Forelimb muscle (tissue), 1 donor: ENCODE data around the gene CDK17. TPM values are rescaled to one million over a fixed set of nuclear protein-coding genes. Genes with fewer than 3 reads are reported as not detected.
"Not testable (repeated sequence)": the region's sequence is repeated elsewhere in the genome, so short reads cannot be mapped to it uniquely, and the experiment has no call there.

ENCODE experiments used
- DNase-seq: peaks from one replicate; pipeline ENCODE4 v3.0.0-alpha.2; 2013; ENCODE audit warnings: low read depth
- polyA plus RNA-seq: library from polyadenylated mRNA; unstranded; fragments of 120-200 nt; gene quantifications from one replicate; pipeline ENCODE4 v1.2.1, GENCODE V29; 2013; ENCODE audit not compliant: insufficient read length

The CDK17 gene
- polyA plus RNA-seq, 1 donor: 27.3 TPM

DNA sequence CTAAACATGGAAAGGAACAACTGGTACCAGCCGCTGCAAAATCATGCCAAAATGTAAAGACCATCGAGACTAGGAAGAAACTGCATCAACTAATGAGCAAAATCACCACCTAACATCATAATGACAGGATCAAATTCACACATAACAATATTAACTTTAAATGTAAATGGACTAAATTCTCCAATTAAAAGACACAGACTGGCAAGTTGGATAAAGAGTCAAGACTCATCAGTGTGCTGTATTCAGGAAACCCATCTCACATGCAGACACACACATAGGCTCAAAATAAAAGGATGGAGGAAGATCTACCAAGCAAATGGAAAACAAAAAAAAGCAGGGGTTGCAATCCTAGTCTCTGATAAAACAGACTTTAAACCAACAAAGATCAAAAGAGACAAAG, 82.4 kb downstream of the CDK17 start:
- DNase-seq: not testable (repeated sequence)

DNA sequence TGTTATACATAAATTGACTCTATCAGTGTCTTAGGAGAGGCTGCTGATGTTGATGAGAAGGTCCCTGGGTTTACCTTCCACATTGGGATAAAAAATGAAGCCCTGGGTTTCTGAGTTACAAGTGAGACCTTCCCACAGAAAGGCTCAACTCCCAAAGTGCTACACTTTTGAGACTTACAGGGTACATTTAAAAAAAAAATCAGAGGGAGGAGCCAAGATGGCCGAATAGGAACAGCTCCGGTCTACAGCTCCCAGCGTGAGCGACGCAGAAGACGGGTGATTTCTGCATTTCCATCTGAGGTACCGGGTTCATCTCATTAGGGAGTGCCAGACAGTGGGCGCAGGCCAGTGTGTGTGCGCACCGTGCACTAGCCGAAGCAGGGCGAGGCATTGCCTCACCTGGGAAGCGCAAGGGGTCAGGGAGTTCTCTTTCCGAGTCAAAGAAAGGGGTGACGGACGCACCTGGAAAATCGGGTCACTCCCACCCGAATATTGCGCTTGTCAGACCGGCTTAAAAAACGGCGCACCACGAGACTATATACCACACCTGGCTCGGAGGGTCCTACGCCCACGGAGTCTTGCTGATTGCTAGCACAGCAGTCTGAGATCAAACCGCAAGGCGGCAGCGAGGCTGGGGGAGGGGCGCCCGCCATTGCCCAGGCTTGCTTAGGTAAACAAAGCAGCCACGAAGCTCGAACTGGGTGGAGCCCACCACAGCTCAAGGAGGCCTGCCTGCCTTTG, 84.3 kb downstream of the CDK17 start:
- not testable (repeated sequence) for DNase-seq

DNA sequence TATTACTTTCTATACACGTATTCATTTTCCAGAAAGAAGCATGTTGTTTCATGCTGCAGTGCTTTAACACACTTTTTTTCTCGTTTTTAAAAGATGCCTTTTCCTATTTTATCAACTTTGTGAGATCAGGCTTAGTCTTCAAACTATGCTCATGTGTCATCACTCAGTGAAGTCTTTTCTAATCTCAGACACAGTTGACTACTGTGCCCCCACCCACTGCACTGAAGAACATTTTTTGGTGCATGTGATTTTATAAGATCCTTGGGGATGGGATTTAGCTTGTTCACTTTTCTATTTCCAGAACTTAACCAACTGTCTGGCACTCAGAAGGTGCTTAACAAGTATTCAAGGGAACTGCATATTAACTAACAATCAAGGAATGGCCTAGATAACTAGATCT, 85.5 kb downstream of the CDK17 start:
- no peak for DNase-seq

DNA sequence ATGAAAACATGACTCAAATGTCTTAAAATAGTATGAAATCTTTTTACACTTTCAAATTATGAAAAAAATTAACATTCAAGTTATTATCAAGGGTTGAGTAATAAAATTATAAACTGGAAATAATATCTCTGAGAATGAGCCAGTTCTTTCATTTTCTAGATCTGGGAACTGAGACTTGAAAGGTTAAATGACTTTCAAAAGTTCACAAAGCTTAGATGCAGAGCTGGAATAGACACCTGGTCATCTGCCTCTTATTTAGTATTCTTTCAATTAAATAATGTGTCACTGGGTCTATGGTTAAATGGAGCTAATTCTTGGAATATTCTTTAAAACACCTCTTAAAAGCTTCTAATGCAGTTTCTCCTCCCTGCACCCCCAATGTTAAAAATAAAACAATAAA, 86.6 kb downstream of the CDK17 start:
- no peak for DNase-seq

DNA sequence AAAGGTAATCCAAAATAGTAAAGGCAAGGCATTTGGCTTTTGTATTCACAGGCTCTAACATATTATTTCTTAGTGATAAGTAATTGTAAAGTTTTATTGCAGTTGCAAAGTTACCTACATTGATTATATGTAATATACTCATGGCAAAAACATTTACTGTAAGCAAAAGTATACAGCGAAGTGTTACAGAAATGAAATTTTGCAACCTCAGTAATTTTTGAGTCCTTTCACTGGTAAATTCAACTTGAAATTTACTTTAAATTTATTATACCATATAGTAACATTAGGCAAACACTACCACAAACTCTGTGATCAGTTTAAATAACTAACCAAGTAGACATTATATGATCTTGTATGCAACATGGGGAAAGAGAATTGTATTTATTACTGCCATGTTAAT, 89.0 kb downstream of the CDK17 start:
- no peak for DNase-seq

DNA sequence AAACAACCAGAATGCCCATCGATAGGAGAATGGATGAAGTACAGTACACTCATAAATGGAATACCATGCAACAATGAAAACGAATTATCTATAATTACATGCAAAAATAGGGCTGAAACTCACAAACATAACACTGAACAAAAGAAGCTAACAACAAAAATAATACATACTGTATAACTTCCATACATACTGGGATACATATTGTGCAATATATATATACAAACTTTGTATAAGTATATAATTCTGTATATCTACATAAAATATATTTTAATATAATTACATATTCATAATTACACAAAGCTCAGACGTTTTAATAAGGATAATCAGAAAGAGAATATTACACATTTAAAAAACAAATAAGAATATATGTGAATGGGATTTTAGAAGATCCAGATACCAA, 90.2 kb downstream of the CDK17 start:
- DNase-seq: no peak

DNA sequence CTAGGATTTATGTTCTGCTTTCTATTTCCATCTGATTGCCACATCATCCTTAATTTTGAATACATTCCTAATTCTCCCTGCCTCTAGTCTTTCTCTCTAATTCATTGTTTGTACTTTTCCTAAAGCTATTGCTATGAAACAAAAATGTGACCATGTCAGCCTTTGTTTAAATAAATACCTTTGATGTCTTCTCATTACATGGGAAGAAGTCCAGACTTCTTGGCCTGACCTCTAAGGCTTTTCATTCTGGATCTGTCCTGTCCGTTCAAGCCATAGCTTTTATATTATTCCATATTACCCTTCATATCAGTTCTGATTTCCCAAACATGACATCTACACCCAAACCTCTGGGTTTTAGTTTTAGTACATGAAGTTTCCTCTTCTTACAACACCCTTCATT, 91.4 kb downstream of the CDK17 start:
- DNase-seq: no peak

DNA sequence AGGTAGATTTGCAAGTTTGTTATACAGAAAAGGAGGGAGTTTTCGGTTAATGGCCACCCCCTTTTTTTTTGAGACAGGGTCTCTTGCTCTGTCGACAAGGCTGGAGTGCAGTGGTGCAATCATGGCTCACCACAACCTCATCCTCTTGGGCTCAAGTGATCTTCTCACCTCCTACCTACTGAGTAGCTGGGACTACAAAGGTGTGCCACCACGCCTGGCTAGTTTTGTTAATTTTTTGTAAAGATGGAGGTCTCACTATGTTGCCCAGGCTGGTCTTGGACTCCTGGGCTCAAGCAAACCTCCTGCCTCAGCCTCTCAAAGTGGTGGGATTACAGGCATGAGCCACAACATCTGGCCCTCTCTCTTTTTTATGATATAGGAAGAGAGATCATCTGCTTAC, 94.6 kb downstream of the CDK17 start:
- DNase-seq: no peak

DNA sequence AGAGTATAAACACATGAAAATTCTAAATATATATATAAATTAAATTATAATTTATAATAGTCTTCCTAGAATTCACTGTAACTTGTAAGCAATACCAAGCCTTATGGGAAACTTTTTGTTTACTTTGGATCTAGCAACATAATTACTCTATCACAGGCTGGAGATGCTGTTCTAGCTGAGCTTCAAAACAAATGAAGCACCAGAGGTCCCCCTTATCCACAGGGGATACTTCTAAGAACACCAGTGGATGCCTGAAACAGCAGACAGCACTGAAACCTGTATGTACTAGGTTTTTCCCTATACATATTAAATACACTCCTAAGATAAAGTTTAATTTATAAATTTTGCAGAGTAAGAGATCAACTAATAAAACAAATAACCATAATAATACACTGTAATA, 96.6 kb downstream of the CDK17 start:
- no peak for DNase-seq

DNA sequence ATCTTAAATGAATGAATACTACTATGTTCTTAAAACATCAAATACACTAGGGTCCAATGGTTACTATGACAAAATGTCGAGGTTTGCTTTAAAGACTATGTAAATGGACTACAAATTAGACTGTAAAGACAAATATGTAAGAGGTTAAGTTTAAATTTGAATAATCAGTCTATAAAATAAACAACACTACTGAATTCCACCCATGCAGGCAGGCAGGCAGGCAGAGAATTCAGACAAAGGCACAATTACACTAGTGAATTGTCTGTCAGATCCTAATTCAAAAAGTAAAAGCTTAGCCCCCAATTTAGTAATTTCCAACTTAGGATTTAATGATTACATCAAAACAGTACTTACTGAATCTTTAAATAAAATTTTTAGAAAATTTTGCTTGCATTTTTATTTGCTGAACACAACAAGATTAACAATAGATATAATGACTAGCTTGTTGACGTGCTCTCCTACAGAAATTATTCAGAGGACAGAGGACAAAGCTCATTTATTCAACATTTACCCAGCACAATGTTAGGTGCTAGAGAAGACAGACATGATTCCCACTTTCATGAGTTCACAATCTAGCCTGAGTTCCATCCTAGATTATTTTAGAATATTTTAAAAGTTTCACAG, 97.4 kb downstream of the CDK17 start:
- DNase-seq: no peak

DNA sequence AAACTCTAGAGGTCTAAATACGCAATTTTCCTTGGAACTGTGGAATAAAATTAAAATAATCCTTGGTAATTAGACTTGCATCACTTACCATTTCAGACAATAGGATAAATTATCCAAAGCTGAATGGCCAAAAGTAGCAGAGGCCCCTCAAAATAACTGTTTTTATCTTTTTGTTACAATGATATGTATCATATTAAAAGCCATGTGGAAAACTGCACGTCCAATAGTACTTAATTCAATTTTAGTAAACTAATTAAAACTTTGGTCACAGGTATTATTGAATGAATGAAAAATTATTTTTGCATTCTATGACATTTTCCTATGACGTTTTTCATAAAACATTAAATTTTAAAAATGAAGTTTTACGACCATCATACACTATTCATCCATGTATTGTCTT, 98.5 kb downstream of the CDK17 start:
- DNase-seq: no peak

DNA sequence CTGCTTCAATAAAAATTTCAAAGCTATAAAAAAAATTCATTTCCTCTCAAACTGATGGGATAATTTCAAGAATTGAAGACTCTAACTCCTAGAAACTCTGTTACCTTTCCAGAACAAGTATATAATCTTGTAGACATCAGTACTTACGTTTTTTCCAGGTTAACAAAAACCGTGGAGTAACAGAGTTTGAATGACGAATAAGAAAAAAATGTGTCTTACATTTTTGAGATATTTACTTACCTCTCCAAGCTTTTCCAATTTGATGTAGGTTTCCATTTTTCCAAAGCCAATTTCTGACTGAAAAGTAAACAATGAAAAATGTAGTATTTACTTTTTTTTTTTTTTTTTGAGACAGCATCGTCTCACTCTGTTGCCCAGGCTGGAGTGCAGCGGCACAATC, 100.2 kb downstream of the CDK17 start:
- no peak for DNase-seq

DNA sequence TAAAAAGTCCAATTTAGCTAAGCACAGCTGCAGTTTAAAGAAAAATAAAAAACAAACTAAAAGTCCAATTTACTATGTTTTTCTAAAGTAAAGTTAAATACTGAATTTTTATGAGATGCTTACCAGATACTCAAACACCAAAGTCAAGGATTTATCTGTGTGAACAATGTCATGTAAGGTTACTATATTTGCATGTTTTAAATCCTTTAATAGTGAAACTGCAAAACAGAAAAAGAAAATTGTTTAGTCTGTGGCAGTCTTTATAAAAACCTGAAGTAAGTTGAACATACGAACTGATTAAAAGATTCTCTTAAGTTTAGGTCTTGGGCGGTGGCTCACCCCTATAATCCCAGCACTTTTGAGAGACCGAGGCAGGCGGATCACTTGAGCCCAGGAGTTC, 102.7 kb downstream of the CDK17 start:
- DNase-seq: no peak

DNA sequence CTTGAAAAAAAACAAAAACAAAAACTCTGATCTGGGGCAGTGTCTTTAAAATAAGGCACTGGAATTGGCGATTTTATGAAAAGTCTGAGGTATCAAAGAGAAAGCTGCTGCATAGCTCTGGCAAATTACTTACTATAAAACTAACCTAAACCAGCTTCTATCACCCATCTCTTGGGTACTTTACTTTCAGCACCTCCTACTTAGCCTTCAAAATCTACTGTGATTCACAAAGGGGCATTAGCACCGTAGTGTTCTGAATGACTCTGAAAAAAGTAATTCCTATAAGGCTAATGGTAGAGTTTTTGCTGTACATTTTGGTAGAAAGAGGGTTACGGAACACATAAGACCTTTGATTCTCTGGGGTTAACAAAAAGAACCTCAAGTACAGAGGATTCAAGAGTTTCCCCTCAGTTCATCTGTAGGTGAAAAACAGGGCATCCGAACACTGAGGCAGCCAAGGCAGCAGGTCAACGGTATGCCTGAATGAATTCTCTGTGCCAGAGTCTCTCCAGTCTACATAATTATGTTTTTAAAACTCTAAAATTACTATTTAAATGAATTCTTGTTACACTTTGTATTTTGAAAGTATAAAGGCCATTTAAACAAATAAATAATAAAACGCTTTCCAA, 104.6 kb downstream of the CDK17 start:
- DNase-seq: no peak

DNA sequence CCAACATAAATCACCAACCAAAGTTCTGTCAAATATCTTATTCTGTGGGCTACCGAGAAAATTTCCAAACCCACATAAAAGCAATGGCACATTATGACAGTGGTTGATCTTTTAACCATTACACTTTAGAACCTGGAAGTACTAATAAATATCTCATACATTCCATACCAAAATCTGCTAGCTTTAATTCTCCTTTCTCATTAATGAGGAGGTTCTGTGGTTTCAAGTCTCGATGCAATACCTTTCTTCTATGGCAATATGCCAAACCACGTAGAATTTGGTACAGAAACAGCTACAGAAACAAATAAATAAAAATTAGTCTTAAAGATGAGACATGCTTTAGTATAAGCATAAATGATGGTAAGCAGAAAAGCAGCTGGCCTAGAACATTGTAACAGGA, 105.4 kb downstream of the CDK17 start:
- no peak for DNase-seq

DNA sequence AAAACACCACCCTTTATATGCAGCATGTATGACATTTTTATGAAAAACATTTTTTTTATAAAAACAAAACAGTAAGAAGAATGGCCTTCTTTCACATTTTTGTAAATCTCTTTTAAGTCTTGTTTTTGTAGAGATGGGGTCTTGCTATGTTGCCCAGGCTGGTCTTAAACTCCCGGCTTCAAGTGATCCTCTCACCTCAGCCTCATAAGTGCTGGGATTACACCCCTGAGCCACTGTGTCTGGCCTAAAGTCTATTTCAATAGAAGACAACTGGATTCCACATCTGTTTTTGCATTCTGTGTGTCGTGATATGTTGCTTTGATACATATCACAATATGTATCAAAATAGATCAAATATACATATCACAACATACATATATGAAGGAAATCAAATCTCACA, 107.1 kb downstream of the CDK17 start:
- DNase-seq: no peak

DNA sequence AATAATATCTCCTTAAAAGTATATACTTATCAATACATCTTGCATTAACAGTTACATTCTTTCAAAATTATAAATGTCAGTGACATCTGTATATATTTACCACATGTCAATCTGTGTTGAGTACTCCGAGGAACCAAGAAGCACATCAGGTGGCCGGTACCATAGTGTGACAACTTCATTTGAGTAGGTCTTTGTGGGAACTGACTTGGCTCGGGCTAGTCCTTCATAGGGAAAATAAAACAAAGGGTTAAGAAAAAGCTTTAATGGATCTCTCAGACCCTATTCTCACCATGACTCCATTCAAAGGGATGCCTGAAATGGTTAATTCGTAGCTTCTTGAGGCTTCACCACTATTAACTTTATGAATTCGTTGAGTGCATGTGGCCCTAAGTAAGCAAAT, 111.2 kb downstream of the CDK17 start:
- DNase-seq: no peak

DNA sequence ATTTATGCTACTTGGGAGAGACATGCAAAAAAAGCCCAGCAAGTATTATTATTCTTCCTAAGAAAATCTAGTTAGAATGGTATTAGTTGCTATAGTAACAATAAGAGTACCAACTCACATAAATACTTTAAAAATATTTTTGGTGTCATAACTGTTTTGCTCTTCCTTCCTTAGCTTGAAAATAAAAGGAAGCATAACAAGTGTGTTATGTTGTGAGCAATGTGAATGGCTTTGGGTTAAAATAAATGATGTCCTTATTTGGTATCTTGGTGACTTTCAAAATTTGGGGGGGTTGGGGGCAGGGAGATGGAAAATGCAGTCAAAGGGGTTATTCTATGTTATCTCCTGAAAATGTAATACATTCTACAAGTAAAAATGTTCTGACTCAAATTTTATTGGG, 115.1 kb downstream of the CDK17 start:
- DNase-seq: no peak

DNA sequence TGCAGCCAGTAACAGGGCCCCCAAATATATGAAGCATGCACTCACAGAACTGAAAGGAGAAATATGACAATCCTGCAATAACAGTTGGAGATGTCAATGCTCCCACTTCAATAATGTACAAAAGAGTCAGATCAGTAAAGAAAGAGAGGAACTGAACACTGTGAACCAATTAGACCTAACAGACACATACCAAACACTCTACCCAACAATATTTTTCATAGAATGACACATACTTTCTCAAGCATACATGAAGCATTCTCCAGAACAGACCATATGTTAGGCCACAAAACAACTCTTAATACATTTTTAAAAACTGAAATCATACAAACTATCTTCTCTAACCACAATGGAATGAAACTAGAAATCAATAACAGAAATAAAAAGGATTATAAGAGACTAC, 125.9 kb downstream of the CDK17 start:
- DNase-seq: no peak

DNA sequence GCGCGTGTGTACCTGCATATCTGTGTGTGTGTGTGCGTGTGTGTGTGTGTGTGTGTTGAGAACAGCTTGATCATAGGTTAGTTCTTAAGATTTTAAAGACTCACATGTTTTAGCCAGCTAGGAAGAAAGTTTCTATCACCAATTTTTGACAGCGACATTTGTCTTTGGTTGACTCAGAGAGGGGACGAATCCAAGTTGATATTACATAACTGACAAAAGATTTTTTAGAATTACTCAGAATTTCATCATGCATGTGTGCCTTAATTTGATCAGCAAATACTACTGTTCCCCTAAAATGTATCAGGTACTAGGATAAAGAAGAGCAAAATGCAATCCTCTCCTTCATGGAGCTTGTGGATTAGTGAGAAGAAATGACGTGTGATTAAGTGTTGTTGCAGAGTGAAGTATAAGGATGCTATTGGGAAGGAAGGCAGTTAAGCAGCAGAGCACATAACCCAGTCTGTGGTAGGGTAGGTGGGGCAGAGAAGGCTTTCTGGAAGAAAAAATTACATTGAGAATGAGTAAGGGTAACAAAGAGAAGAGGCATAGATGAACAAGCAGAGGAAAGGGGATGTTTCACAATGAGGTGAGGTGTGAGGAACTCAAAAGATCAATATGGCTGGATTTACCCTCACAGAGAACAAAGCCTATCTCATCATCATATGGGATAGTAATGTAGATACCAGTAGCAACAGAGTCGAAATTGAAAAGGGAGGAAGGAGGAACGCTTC, 128.6 kb downstream of the CDK17 start:
- no peak for DNase-seq

DNA sequence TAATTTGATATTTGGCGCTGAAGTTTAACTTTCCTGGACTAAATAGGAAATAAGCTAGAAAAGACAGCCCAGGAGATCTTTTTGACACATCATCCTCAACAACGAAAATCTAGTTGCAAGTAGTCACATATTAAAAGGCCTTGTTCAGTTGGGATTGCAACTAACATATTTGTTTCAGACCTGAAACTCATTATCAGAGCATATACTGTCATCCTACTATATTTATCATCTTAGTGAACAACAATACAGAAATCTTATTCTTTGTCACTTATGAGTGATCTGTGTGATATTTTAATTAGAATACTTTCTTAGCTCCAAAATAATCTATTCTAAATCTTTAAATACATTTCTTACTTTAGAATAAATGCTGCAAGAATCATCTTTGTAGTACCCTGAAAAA, 134.0 kb downstream of the CDK17 start:
- no peak for DNase-seq

DNA sequence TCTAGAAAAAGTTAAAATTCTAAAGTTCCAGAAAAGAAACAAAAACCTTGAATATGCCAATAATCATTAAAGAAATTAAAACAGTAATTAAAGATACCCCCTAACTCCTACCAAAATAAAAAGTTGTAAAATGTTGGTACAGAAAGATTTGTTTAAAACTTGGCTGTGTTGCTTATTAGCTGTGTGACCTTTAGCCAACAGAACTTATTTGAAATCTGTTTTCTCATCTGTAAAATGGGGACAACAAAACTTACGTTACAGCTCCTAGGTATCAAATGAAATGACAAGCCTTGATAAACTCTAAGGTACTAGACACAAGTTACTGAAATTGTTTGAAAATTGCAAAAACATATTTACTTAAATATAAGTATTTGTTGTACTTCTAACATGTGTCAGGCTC, 134.4 kb downstream of the CDK17 start:
- DNase-seq: no peak

DNA sequence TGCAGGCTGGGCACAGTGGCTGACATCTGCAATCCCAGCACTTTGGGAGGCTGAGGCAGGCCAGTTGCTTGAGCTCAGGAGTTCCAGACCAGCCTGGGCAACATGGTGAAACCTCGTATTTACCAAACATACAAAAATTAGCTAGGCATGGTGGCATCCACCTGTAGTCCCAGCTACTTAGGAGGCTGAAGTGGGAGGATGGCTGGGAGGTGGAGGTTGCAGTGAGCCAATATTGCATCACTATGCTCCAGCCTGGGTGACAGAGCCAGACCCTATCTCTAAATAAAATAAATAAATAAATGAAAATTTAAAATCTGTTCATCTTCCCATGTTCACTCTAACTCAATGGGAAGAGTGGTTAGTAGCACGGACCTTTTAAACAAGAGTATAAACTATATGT, 134.8 kb downstream of the CDK17 start:
- DNase-seq: no peak
